MM.1S (cell line): ENCODE data around the gene RBM15B.

Experiments used
- DNase-seq: peaks from one replicate; pipeline ENCODE4 v3.0.0-alpha.2; 2015
- H2AFZ ChIP-seq: fragments of 300-600 bp; sonication (generic); 2 replicates; pipeline ENCODE4 v1.6.0; 2016; ENCODE audit warnings: antibody characterized with exemption, low read length
- H3F3A ChIP-seq: fragments of 300-600 bp; sonication (generic); 2 replicates; pipeline ENCODE4 v1.6.1; 2016; ENCODE audit warnings: mild to moderate bottlenecking, antibody characterized with exemption, low read length, moderate library complexity, mixed read lengths; ENCODE audit not compliant: insufficient read depth
- H3K27ac ChIP-seq: fragments of 300-600 bp; sonication (generic); 2 replicates; pipeline ENCODE4 v1.5.1; 2016; ENCODE audit warnings: mild to moderate bottlenecking, low read length
- H3K27me3 ChIP-seq: fragments of 300-600 bp; sonication (generic); replicated peaks from 2 replicates; pipeline ENCODE4 v1.6.0; 2016; ENCODE audit warnings: low read length; ENCODE audit not compliant: insufficient read depth
- H3K36me3 ChIP-seq: fragments of 300-600 bp; sonication (generic); replicated peaks from 2 replicates; pipeline ENCODE4 v1.6.1; 2016; ENCODE audit warnings: mild to moderate bottlenecking, low read length, mixed read lengths; ENCODE audit not compliant: insufficient read depth
- H3K4me1 ChIP-seq: fragments of 300-600 bp; sonication (generic); 2 replicates; pipeline ENCODE4 v1.6.1; 2016; ENCODE audit warnings: low read length, mixed read lengths
- H3K4me2 ChIP-seq: fragments of 300-600 bp; sonication (generic); 2 replicates; pipeline ENCODE4 v1.6.0; 2016; ENCODE audit warnings: low read depth, low read length
- H3K4me3 ChIP-seq: fragments of 300-600 bp; sonication (generic); 2 replicates; pipeline ENCODE4 v1.5.1; 2016; ENCODE audit warnings: low read length, mixed read lengths
- H3K79me2 ChIP-seq: fragments of 300-600 bp; sonication (generic); 2 replicates; pipeline ENCODE4 v1.6.1; 2016; ENCODE audit warnings: mixed run types, low read length, mixed read lengths
- H3K9ac ChIP-seq: fragments of 300-600 bp; sonication (generic); 2 replicates; pipeline ENCODE4 v1.6.1; 2016; ENCODE audit warnings: low read length, mixed read lengths
- H3K9me2 ChIP-seq: fragments of 300-600 bp; sonication (generic); replicated peaks from 2 replicates; pipeline ENCODE4 v1.6.1; 2016; ENCODE audit warnings: mild to moderate bottlenecking, low read length, mixed read lengths; ENCODE audit not compliant: insufficient read depth
- H3K9me3 ChIP-seq: fragments of 300-600 bp; sonication (generic); replicated peaks from 2 replicates; pipeline ENCODE4 v1.6.1; 2016; ENCODE audit warnings: mild to moderate bottlenecking, low read length, mixed read lengths; ENCODE audit not compliant: insufficient read depth
- H4K20me1 ChIP-seq: fragments of 300-600 bp; sonication (generic); 2 replicates; pipeline ENCODE4 v1.6.1; 2016; ENCODE audit warnings: mild to moderate bottlenecking, low read length, moderate library complexity, mixed read lengths; ENCODE audit not compliant: insufficient read depth
- EZH2 ChIP-seq: fragments of 300-600 bp; sonication (generic); optimal IDR thresholded peaks from 2 replicates; pipeline ENCODE3; 2017; ENCODE audit warnings: low read depth, mild to moderate bottlenecking, antibody characterized with exemption, low read length, mixed read lengths
- EZH2phosphoT487 ChIP-seq: fragments of 300-600 bp; sonication (generic); IDR thresholded peaks from 2 replicates; pipeline ENCODE4 v1.6.1; 2018; ENCODE audit warnings: antibody characterized with exemption, low read length
- TF ChIP-seq, protein P1 (sequence below): fragments of 300-600 bp; sonication (generic); IDR thresholded peaks from 2 replicates; pipeline ENCODE4 v1.5.1; 2016; ENCODE audit warnings: antibody characterized with exemption, low read length, mixed read lengths

RBM15B gene

DNA sequence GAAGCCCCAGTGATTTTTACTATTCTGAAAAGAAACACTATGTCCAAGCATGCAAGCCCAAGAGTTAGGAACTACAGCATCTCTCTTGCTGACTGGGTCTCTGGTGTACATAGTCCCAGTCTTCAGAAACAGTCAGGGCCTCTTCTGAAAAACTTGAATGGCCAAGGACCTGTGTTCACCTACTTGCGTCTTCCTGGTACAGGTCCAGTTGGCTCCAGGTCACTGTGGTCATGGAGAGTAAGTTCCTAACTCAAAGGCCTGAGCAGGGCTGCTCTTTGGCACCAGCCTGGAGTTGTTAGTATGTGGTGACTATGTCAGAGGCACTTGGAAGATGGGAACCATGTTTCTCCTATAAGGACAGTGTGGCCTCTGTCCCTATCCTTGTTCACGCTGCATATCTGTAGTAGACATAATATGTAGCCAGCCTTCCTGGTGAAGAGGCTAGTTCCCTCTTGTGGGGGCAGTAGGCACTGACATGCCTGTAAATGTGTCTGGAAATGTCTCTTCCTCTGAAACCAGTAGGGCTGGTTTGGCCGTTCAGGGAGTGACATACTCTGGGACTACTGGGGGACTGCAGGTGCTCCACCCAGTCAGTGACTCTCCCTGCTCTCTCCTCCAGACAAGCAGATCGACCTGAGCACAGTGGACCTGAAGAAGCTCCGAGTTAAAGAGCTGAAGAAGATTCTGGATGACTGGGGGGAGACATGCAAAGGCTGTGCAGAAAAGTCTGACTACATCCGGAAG, 2.6 kb upstream of the RBM15B start:
- Histone ChIP-seq H3K4me3 (no peak overlapping the region), H3K9ac (no peak overlapping the region), H3K36me3 (peaks cover 8% of the 10 kb centered on the region), H4K20me1 (0 out of 2 replicates have a peak, but pooled peaks cover 4% of the 10 kb centered on the region), H3K27me3 (no peaks in the 10 kb centered on the region), H2AFZ (no peak overlapping the region), H3K4me2 (no peak overlapping the region), H3K9me3 (no peaks in the 10 kb centered on the region), H3F3A (peaks cover 43% of the 10 kb centered on the region), H3K4me1 (peaks cover 48% of the 10 kb centered on the region), H3K27ac (no peak overlapping the region), H3K79me2 (peaks cover 74% of the 10 kb centered on the region), H3K9me2 (no peaks in the 10 kb centered on the region)
- TF ChIP-seq EZH2 (no peak), EZH2phosphoT487 (no peak)
- TF ChIP-seq, protein P1, sequence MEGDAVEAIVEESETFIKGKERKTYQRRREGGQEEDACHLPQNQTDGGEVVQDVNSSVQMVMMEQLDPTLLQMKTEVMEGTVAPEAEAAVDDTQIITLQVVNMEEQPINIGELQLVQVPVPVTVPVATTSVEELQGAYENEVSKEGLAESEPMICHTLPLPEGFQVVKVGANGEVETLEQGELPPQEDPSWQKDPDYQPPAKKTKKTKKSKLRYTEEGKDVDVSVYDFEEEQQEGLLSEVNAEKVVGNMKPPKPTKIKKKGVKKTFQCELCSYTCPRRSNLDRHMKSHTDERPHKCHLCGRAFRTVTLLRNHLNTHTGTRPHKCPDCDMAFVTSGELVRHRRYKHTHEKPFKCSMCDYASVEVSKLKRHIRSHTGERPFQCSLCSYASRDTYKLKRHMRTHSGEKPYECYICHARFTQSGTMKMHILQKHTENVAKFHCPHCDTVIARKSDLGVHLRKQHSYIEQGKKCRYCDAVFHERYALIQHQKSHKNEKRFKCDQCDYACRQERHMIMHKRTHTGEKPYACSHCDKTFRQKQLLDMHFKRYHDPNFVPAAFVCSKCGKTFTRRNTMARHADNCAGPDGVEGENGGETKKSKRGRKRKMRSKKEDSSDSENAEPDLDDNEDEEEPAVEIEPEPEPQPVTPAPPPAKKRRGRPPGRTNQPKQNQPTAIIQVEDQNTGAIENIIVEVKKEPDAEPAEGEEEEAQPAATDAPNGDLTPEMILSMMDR = peak; percentile 33
- DNase-seq = no peak

DNA sequence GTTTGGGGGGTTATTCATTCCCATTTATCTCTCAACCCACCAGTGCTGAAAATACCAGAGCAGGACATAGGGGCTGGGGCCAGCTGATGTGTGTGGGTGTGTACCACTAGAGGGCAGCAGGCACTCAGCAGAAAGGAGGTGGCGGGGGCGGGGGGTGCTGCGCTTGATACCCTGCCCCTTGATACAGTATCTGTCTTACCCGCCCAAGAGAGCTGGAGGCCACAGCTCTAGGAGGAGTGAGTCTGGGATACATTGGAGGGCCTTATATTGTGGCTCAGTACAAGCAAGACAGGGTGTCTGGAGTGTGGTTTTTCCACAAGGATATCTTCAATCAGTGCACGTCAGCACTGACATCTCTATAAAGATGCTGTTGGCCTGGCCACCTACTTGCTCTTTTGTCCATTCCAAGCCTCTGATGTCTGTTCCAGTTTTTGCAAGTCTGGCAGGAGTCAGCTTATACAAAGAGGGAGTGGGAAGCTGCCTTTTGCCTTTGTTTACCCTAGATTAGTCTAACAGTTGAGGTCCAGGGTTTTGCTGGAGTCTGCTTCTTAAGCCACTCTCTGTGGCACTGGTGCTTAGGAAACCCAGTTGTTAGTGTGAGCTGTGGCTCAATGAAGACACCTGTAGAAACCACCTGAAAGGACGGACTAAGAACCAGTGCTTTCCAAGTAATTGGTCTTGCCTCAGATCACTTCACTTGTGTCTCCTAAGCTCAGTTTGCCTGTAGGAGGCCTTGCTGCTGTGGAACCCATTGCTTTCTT, 1.5 kb upstream of the RBM15B start:
- Histone ChIP-seq H3F3A (peaks cover 43% of the 10 kb centered on the region), H3K4me3 (peak overlapping the region; percentile 50), H3K4me1 (peaks cover 44% of the 10 kb centered on the region), H3K27me3 (no peaks in the 10 kb centered on the region), H4K20me1 (0 out of 2 replicates have a peak, but pooled peaks cover 8% of the 10 kb centered on the region), H3K4me2 (peak overlapping the region; percentile 87; the same call in 1 of the 2 replicates), H3K27ac (peak overlapping the region; percentile 44; the same call in 1 of the 2 replicates), H3K36me3 (peaks cover 9% of the 10 kb centered on the region), H3K9ac (no peak overlapping the region), H2AFZ (no peak overlapping the region), H3K9me2 (no peaks in the 10 kb centered on the region), H3K79me2 (peaks cover 74% of the 10 kb centered on the region), H3K9me3 (no peaks in the 10 kb centered on the region)
- peak; percentile 52 for DNase-seq
- TF ChIP-seq, protein P1 = peak; percentile 85
- no peak for TF ChIP-seq EZH2phosphoT487
- TF ChIP-seq EZH2 = no peak

DNA sequence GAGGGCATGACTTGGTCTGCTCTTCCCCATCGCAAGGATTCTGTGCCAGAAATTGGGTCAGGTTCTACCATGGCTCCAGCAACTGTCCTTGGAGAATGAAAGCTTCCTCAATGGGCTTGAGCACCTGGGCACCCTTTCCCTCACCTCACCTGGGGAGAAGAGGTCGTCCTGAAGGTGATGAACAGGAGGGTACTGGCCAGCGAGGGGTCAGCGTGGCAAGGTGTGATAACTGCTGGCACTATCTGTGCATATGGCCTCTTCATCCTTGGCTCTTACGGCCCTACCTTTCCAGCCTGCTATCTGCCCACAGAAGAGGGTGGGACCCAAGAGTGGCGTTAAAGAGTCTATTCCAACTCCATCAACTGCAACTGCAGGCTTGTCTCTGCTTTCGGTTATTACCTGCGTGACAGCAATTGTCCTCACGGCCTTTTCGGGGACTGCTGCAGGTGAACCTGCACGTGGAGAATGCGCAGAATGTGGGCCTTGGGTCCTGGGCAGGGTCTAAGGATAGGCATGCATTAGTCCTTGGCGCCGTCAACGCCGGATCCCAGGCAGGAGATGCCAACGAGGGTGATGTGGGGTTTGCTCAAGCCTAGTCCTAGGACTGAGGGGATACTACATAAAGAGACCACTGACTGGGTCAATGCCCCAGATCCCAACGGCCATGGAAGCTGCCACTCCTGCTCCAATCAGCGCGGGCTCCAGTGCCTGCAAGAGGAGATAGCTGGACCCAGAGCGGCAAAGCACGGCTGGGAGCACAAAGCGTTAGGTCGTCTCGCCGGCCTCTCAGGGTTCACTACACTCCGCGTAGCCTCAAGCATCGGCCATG, 625 bp upstream of the RBM15B start:
- peak overlapping the region; percentile 29; the same call in 1 of the 2 replicates for H3K9ac ChIP-seq
- H3K27ac ChIP-seq = peak overlapping the region; percentile 44; the same call in 1 of the 2 replicates

More for the DNA sequence above, 625 bp upstream of the RBM15B start:
- Histone ChIP-seq H3K9me2 (no peaks in the 10 kb centered on the region), H4K20me1 (0 out of 2 replicates have a peak, but pooled peaks cover 8% of the 10 kb centered on the region), H3K79me2 (peaks cover 77% of the 10 kb centered on the region), H3K36me3 (peaks cover 9% of the 10 kb centered on the region), H2AFZ (peak overlapping the region; percentile 40), H3K27me3 (no peaks in the 10 kb centered on the region), H3K4me2 (peak overlapping the region; percentile 87), H3F3A (peaks cover 47% of the 10 kb centered on the region), H3K9me3 (no peaks in the 10 kb centered on the region), H3K4me3 (peak overlapping the region; percentile 50), H3K4me1 (peaks cover 44% of the 10 kb centered on the region)
- DNase-seq = no peak
- TF ChIP-seq EZH2 (no peak), EZH2phosphoT487 (no peak)
